NB4 (cell line): ENCODE data around the gene SCRN3.

Experiments used
- DNase-seq: peaks from one replicate; pipeline ENCODE4 v3.0.0; 2010; ENCODE audit warnings: low read depth
- H3K4me3 ChIP-seq: one replicate; pipeline ENCODE4 v1.5.1; 2011; ENCODE audit warnings: mild to moderate bottlenecking, low read depth, low read length, moderate library complexity
- CTCF ChIP-seq: IDR thresholded peaks from one replicate; pipeline ENCODE4 v1.5.1; 2012; ENCODE audit warnings: low read depth, low read length
- MAX ChIP-seq: IDR thresholded peaks from 2 replicates; pipeline ENCODE4 v1.6.1; 2011; ENCODE audit warnings: low read depth, low read length
- MYC ChIP-seq: IDR thresholded peaks from 2 replicates; pipeline ENCODE4 v1.6.1; 2011; ENCODE audit warnings: low read depth, low read length
- POLR2A ChIP-seq: IDR thresholded peaks from 2 replicates; pipeline ENCODE4 v1.6.1; 2011; ENCODE audit warnings: mild to moderate bottlenecking; ENCODE audit not compliant: insufficient read length; ENCODE audit errors: extremely low read depth

The SCRN3 gene

GRCh38 chr2:174461221-174461620, 65.7 kb downstream of the SCRN3 start:
- no peak overlapping the region for H3K4me3 ChIP-seq
- DNase-seq = no peak
- TF ChIP-seq POLR2A (no peak), MYC (no peak), CTCF (no peak), MAX (no peak)

GRCh38 chr2:174465327-174465726, 69.8 kb downstream of the SCRN3 start:
- H3K4me3 ChIP-seq = no peak overlapping the region
- no peak for TF ChIP-seq CTCF
- TF ChIP-seq MYC = no peak
- TF ChIP-seq POLR2A = no peak
- no peak for TF ChIP-seq MAX
- DNase-seq = no peak

- no peak for DNase-seq
- no peak overlapping the region for H3K4me3 ChIP-seq
- TF ChIP-seq CTCF = no peak
- no peak for TF ChIP-seq POLR2A
- TF ChIP-seq MYC = no peak
- no peak for TF ChIP-seq MAX
These were observed 78.3 kb downstream of the SCRN3 start for GRCh38 chr2:174473796-174474195.

- no peak for DNase-seq
- TF ChIP-seq CTCF = no peak
- no peak for TF ChIP-seq MAX
- TF ChIP-seq POLR2A = no peak
- TF ChIP-seq MYC = no peak
- H3K4me3 ChIP-seq = no peak overlapping the region
These were observed 82.2 kb downstream of the SCRN3 start for GRCh38 chr2:174477759-174478158.
